Activated CD8-positive, alpha-beta T cell treated with anti-CD3 and anti-CD28 coated beads, Interleukin-2, amount 10 ng/mL, durations not matched to agents 7 days and 5 days (primary cell): ENCODE results near the gene FAM161B. TPM values are rescaled to one million over a fixed set of nuclear protein-coding genes. Genes with fewer than 3 reads are reported as not detected.
"Not testable (repeated sequence)": the region's sequence is repeated elsewhere in the genome, so short reads cannot be mapped to it uniquely, and the experiment has no call there.

Source experiments
- ATAC-seq: fragments of 150-1000 bp; cut with Tn5 transposase; one replicate; pipeline ENCODE4 v1.10.0; 2021; ENCODE audit warnings: moderate library complexity
- CTCF ChIA-PET: fragments of 350-600 bp; sonication (Branson Sonifier 250); formaldehyde crosslinking; loops from one replicate; lab custom pipeline; 2021; ENCODE audit warnings: antibody characterized with exemption; lab: Charles Lee
- POLR2A ChIA-PET: fragments of 350-600 bp; sonication (Branson Sonifier 250); formaldehyde crosslinking; loops from one replicate; lab custom pipeline; 2021; ENCODE audit warnings: antibody characterized with exemption; lab: Charles Lee
- DNase-seq: peaks from one replicate; pipeline ENCODE4 v3.0.0-alpha.2; 2020
- H3K27ac Mint-ChIP-seq: one replicate; pipeline ENCODE4 v1.8.0; 2021; ENCODE audit warnings: mild to moderate bottlenecking, mixed read lengths
- H3K27me3 Mint-ChIP-seq: one replicate; pipeline ENCODE4 v1.8.0; 2021; ENCODE audit warnings: low read depth, mixed read lengths
- H3K36me3 Mint-ChIP-seq: one replicate; pipeline ENCODE4 v1.8.0; 2021; ENCODE audit warnings: low read depth, mixed read lengths
- H3K4me1 Mint-ChIP-seq: one replicate; pipeline ENCODE4 v1.8.0; 2021; ENCODE audit warnings: low read depth, mixed read lengths
- H3K4me3 Mint-ChIP-seq: one replicate; pipeline ENCODE4 v1.8.0; 2021; ENCODE audit warnings: mild to moderate bottlenecking, mixed read lengths
- H3K9me3 Mint-ChIP-seq: one replicate; pipeline ENCODE4 v1.8.0; 2022; ENCODE audit warnings: mixed read lengths; ENCODE audit not compliant: insufficient read depth
- total RNA-seq, 2 experiments: library from RNA; stranded (reverse); gene quantifications; one replicate each; pipeline ENCODE4 v1.2.3, GENCODE V29; 2021

FAM161B gene
- total RNA-seq, 2 experiments from 2014 or later = 1.2 to 1.7 TPM

GRCh38 chr14:73937012-73937411, 12.9 kb downstream of the FAM161B start:
- Mint-ChIP-seq H3K4me1 (no peaks in the 10 kb centered on the region), H3K36me3 (peaks cover 18% of the 10 kb centered on the region), H3K27ac (no peak overlapping the region), H3K4me3 (no peak overlapping the region), H3K9me3 (no peaks in the 10 kb centered on the region), H3K27me3 (no peaks in the 10 kb centered on the region)
- ChIA-PET CTCF (interaction anchor here (1.2 kb wide), 1 partner anchor 208 kb away, joined by 3 read pairs; no protein-coding TSS in a partner anchor), POLR2A (no interaction called here)
- DNase-seq (no peak), ATAC-seq (no peak)

DNA sequence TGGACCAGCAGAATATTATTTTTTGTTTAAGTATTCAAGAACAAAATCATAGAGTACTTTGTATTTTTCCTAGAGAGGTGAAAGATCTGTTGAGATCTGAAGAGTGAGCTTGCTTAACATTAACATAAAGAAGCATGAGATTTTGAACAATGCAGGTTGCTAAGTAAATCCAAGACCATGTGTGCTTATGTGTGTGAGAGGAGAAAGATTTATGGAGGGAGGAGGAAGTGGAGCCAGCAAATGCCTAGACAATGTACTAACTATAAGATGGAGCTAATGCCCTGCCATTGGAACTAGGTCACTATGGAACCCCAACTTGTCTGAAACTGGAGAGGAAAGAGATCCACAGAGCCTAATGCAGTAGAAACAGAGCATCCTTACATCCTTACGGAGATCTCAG, 13.3 kb downstream of the FAM161B start:
- POLR2A ChIA-PET = no interaction called here
- H3K27me3 Mint-ChIP-seq = no peaks in the 10 kb centered on the region
- no peak for DNase-seq
- H3K36me3 Mint-ChIP-seq = peaks cover 23% of the 10 kb centered on the region
- no peaks in the 10 kb centered on the region for H3K9me3 Mint-ChIP-seq
- no peak for ATAC-seq
- no peak overlapping the region for H3K27ac Mint-ChIP-seq
- peaks cover 2% of the 10 kb centered on the region for H3K4me1 Mint-ChIP-seq
- CTCF ChIA-PET = interaction anchor here (1.1 to 1.4 kb wide), 4 partner anchors 10 to 207 kb away, joined by 3 to 4 read pairs (median 4); no protein-coding TSS in a partner anchor
- H3K4me3 Mint-ChIP-seq = no peak overlapping the region

DNA sequence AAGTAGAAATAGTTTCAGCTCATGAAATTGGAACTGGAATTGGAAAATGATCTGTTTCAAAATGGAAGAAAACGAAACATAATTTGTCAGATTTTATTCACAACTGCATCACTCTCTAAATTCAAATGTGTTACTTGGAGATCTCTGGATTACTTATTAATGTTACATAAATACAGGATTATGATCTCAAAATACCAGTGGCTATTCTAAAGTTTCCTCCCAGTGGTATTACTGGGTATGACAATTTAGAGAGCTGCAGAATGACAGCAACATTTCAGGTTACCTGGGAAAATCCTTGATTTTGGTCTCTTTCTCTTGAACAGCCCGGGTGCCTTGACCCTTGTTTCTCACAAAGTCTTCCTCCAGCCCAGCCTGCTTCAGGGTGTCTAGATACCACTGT, 14.2 kb downstream of the FAM161B start:
- POLR2A ChIA-PET = interaction anchor here (0.6 kb wide), 2 partner anchors 175 to 234 kb away, joined by 3 to 4 read pairs; a partner anchor contains a TSS
- Mint-ChIP-seq H3K4me1 (peaks cover 4% of the 10 kb centered on the region), H3K27ac (no peak overlapping the region), H3K9me3 (no peaks in the 10 kb centered on the region), H3K36me3 (peaks cover 29% of the 10 kb centered on the region), H3K4me3 (no peak overlapping the region), H3K27me3 (no peaks in the 10 kb centered on the region)
- DNase-seq (no peak), ATAC-seq (no peak)
- CTCF ChIA-PET = interaction anchor here (0.7 to 1.4 kb wide), 7 partner anchors 11 to 291 kb away, joined by 3 to 4 read pairs (median 3); partner anchors contain the start of gene DNAL1

GRCh38 chr14:73924337-73924736, 25.6 kb downstream of the FAM161B start:
- ATAC-seq = no peak
- Mint-ChIP-seq H3K27me3 (no peaks in the 10 kb centered on the region), H3K4me3 (no peak overlapping the region), H3K4me1 (no peaks in the 10 kb centered on the region), H3K36me3 (peaks cover 69% of the 10 kb centered on the region), H3K9me3 (no peaks in the 10 kb centered on the region), H3K27ac (no peak overlapping the region)
- ChIA-PET CTCF (no interaction called here), POLR2A (no interaction called here)
- no peak for DNase-seq

GRCh38 chr14:73919457-73919856, 30.4 kb downstream of the FAM161B start:
- DNase-seq, H3K4me3 Mint-ChIP-seq, POLR2A ChIA-PET, CTCF ChIA-PET, H3K27me3 Mint-ChIP-seq, H3K4me1 Mint-ChIP-seq, ATAC-seq, H3K9me3 Mint-ChIP-seq, H3K27ac Mint-ChIP-seq: not testable (repeated sequence)
- peaks cover 50% of the 10 kb centered on the region for H3K36me3 Mint-ChIP-seq

DNA sequence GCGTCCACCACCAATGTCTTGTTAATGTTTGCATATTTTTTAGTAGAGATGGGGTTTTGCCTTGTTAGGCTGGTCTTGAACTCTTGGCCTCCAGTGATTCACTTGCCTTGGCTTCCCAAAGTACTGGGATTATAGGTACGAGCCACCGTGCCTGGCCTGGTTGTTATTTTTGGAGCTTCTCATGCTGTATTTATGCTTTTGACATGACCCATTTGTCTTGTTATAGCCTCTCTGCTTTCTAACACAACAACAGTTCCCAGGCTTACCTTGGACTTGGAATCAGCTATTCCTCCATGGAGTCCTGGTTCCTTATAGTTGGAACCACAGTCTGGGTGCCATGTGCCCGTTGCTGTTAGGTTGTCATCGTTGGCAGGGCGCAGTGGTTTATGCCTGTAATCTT, 33.6 kb downstream of the FAM161B start:
- no peaks in the 10 kb centered on the region for H3K4me1 Mint-ChIP-seq
- no peak overlapping the region for H3K27ac Mint-ChIP-seq
- no peaks in the 10 kb centered on the region for H3K27me3 Mint-ChIP-seq
- H3K36me3 Mint-ChIP-seq = peaks cover 52% of the 10 kb centered on the region
- no peak for ATAC-seq
- ChIA-PET POLR2A (interaction anchor here (1.1 kb wide), 1 partner anchor 26 kb away, joined by 3 read pairs; no protein-coding TSS in a partner anchor), CTCF (interaction anchor here (1.3 kb wide), 1 partner anchor 20 kb away, joined by 3 read pairs; no protein-coding TSS in a partner anchor)
- H3K4me3 Mint-ChIP-seq = no peak overlapping the region
- H3K9me3 Mint-ChIP-seq = no peaks in the 10 kb centered on the region
- no peak for DNase-seq

- Mint-ChIP-seq H3K4me3 (no peak overlapping the region), H3K36me3 (peaks cover 57% of the 10 kb centered on the region), H3K27me3 (no peaks in the 10 kb centered on the region), H3K27ac (no peak overlapping the region), H3K9me3 (no peaks in the 10 kb centered on the region), H3K4me1 (no peaks in the 10 kb centered on the region)
- ChIA-PET POLR2A (interaction anchor here (0.7 to 0.8 kb wide), 2 partner anchors 25 to 173 kb away, joined by 3 read pairs; no protein-coding TSS in a partner anchor), CTCF (interaction anchor here (1.4 to 1.8 kb wide), 3 partner anchors 16 to 21 kb away, joined by 4 to 5 read pairs (median 4); no protein-coding TSS in a partner anchor)
- DNase-seq (no peak), ATAC-seq (no peak)
Measured at GRCh38 chr14:73913256-73913655, 36.6 kb downstream of the FAM161B start.

DNA sequence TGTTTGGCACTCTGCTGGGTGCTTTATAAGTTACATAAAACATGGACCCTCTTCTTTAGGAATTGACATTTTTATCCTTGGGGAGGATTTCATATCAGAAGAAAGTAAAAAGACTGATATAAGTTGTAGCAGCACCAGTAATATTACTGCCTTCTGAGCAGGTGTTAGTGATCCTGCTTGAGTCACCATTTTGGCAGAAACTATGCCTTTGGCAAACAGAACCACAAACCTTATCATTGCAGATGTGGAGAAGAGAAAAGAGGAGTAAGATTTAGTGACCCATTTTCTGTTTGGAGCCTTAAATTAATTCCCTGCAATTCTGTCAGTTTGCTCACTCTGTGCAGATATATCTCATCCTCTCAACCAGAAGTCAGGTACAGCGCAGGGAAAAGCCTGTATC, 40.2 kb downstream of the FAM161B start:
- no peaks in the 10 kb centered on the region for H3K27me3 Mint-ChIP-seq
- H3K27ac Mint-ChIP-seq = no peak overlapping the region
- no peaks in the 10 kb centered on the region for H3K4me1 Mint-ChIP-seq
- H3K9me3 Mint-ChIP-seq = no peaks in the 10 kb centered on the region
- ChIA-PET POLR2A (no interaction called here), CTCF (no interaction called here)
- H3K4me3 Mint-ChIP-seq = no peak overlapping the region
- ATAC-seq (no peak), DNase-seq (no peak)
- H3K36me3 Mint-ChIP-seq = peaks cover 72% of the 10 kb centered on the region

DNA sequence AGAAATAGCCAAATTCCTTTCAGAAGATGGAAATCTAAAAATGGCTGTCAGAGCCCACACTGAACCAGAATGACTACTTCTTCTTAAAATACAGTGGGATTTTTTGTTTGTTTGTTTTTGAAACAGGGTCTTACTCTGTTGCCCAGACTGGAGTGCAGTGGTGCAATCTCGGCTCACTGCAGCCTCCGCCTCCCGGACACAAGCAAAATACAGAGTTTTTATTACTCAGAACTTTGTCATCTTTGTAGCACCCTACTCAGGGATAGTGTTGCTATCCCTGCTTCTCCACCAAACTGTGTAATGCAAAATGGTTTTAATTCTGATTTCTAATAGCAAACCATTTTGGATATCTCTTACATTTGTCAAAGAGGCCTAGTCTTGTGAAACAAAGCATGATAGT, 46.9 kb downstream of the FAM161B start:
- peak overlapping the region; percentile 25 for H3K27ac Mint-ChIP-seq
- ChIA-PET CTCF (no interaction called here), POLR2A (no interaction called here)
- H3K4me1 Mint-ChIP-seq = no peaks in the 10 kb centered on the region
- peaks cover 52% of the 10 kb centered on the region for H3K36me3 Mint-ChIP-seq
- no peak overlapping the region for H3K4me3 Mint-ChIP-seq
- no peaks in the 10 kb centered on the region for H3K9me3 Mint-ChIP-seq
- DNase-seq = no peak
- no peaks in the 10 kb centered on the region for H3K27me3 Mint-ChIP-seq
- no peak for ATAC-seq

DNA sequence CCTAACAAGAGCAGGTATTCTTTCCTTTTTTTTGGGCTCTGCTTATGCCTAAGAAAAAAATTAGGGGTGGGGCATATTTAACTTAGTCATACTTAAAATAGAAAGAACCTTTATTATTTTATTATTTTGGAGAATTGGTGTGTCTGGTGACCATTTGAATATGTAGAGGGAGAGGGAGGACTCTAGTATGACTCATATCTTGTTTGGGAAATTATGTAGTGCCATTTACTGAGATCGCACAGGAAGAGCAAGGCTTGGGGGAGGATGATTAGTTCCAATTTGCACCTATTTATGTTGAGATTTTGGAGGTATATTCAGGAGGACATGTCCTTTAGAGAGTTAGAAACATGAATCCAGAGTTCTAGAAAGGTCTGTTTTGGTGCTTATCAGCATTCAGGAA, 53.4 kb downstream of the FAM161B start:
- Mint-ChIP-seq H3K9me3 (no peaks in the 10 kb centered on the region), H3K27ac (peak overlapping the region; percentile 3), H3K36me3 (peaks cover 53% of the 10 kb centered on the region), H3K27me3 (no peaks in the 10 kb centered on the region), H3K4me1 (peaks cover 4% of the 10 kb centered on the region), H3K4me3 (no peak overlapping the region)
- ChIA-PET POLR2A (interaction anchor here (0.7 kb wide), 1 partner anchor 9 kb away, joined by 3 read pairs; no protein-coding TSS in a partner anchor), CTCF (interaction anchor here (1.7 kb wide), 1 partner anchor 12 kb away, joined by 3 read pairs; no protein-coding TSS in a partner anchor)
- DNase-seq (no peak), ATAC-seq (no peak)

DNA sequence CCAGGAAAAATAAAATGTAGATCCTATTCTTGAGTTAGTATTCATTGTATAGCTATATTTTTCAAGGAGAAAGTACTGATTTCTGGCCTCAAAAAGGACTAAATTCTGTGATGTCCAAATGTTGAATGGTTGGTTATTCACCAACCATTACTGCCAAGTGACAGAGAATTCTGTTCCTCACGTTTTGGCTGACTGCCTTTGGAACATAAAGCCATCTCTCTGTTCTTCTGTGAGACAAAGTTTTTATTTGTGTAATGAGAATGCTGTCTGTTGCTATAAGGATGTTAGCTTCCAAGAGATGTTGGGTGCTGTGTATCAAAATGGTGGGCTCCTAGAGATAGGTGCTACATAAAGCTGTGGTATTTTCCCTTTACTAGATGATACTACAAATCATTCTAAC, 54.0 kb downstream of the FAM161B start:
- Mint-ChIP-seq H3K27ac (no peak overlapping the region), H3K36me3 (peaks cover 52% of the 10 kb centered on the region)

DNA sequence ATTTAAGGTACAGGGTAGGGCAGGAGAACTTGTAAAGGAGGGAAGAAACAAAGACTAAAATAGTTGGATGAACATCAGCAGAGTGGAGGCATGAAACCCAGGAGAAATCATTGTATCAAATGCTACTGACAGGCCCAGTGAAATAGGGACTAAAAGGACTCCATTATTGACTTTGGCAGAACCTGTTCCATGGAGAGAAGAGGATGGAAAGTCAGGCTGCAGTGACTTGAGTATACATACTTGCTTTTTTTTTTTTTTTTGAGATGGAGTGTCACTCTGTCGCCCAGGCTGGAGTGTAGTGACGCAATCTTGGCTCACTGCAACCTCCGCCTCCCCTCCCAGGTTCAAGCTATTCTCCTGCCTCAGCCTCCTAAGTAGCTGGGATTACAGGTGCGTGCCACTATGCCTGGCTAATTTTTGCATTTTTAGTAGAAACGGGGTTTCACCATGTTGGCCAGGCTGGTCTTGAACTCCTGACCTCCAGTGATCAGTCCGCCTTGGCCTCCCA, 55.7 kb downstream of the FAM161B start:
- DNase-seq, H3K4me3 Mint-ChIP-seq, H3K27me3 Mint-ChIP-seq, H3K27ac Mint-ChIP-seq, H3K9me3 Mint-ChIP-seq, ATAC-seq, POLR2A ChIA-PET, H3K4me1 Mint-ChIP-seq: not testable (repeated sequence)
- H3K36me3 Mint-ChIP-seq = peaks cover 44% of the 10 kb centered on the region
- CTCF ChIA-PET = interaction anchor here (1.2 kb wide), 1 partner anchor 165 kb away, joined by 4 read pairs; no protein-coding TSS in a partner anchor

More for the DNA sequence above, 54.0 kb downstream of the FAM161B start:
- CTCF ChIA-PET = interaction anchor here (1.0 to 1.7 kb wide), 2 partner anchors 12 to 13 kb away, joined by 3 to 4 read pairs; no protein-coding TSS in a partner anchor
- POLR2A ChIA-PET = interaction anchor here (0.6 to 0.9 kb wide), 2 partner anchors 10 to 733 kb away, joined by 4 read pairs; partner anchors contain the start of gene ZNF410
- Mint-ChIP-seq H3K4me3 (no peak overlapping the region), H3K4me1 (peaks cover 4% of the 10 kb centered on the region), H3K27me3 (no peaks in the 10 kb centered on the region), H3K9me3 (no peaks in the 10 kb centered on the region)
- ATAC-seq (no peak), DNase-seq (no peak)
